HG02970 (cell line): ENCODE results near the gene RABGGTA.

Source experiments
- ATAC-seq: cut with Tn5 transposase; IDR thresholded peaks from one replicate; pipeline ENCODE4 v1.9.1; 2021; ENCODE audit warnings: mild to moderate bottlenecking, moderate library complexity, moderate number of reproducible peaks; ENCODE audit not compliant: unreplicated experiment, low FRiP score

The RABGGTA gene

DNA sequence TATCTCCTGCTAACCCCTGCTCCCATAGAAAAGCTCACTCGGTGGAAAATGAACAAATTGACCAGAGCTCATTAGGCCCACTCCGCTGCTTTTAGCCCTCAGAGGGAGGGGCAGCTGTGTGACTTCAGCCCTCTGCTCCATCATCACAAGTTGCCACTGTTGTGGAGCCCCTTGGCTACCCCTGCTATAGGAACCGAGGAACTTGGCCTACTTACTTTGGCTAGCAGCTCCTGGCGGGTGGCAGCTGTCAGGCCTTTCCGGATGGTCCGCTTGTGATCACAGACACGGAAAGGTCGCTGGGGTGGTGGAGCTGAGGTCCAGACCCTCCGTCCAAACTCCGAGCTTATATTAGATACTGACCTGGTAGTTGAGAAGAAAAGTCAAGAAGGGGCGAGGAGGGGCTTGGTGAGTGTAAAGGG is 35.8 kb upstream of the RABGGTA start:
- ATAC-seq = no peak

DNA sequence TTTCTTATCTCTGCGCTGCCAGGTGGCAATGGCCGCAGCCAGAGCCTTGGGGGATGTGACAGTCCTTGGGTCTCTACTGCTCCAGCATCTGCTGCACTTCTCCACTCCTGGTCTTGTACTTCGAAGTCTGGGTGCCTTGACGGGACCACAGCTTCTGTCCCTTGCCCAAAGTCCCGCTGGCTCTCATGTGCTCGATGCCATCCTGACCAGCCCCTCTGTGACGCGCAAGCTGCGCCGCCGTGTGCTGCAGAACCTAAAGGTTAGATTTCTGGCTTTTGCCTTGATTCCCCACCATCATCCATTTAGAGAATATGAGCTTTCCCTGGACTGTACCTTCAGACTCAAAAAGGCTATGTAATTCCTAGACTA is 32.6 kb upstream of the RABGGTA start:
- no peak for ATAC-seq

DNA sequence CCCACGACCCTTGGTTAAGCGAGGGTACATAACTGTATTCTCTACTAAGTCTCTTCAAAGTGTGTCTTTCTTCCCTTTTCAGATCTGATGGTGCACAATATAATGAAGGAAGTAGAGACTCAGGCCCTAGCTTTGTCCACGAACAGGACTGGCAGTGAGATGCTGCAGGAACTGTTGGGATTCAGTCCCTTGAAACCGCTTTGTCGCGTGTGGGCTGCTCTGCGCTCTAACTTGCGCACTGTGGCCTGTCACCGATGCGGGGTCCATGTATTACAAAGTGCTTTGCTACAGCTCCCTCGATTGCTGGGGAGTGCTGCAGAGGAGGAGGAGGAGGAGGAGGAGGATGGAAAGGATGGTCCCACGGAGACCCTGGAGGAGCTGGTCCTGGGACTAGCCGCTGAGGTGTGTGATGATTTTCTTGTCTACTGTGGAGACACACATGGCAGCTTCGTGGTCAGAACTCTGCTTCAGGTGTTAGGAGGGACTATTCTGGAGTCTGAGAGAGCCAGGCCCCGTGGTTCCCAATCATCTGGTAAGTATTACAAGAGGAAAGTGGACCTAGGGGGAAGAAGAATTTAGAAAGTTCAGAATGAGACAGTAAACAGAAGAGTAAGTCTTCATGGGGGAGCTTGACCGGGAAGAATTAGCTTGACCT is 29.1 kb upstream of the RABGGTA start:
- no peak for ATAC-seq

DNA sequence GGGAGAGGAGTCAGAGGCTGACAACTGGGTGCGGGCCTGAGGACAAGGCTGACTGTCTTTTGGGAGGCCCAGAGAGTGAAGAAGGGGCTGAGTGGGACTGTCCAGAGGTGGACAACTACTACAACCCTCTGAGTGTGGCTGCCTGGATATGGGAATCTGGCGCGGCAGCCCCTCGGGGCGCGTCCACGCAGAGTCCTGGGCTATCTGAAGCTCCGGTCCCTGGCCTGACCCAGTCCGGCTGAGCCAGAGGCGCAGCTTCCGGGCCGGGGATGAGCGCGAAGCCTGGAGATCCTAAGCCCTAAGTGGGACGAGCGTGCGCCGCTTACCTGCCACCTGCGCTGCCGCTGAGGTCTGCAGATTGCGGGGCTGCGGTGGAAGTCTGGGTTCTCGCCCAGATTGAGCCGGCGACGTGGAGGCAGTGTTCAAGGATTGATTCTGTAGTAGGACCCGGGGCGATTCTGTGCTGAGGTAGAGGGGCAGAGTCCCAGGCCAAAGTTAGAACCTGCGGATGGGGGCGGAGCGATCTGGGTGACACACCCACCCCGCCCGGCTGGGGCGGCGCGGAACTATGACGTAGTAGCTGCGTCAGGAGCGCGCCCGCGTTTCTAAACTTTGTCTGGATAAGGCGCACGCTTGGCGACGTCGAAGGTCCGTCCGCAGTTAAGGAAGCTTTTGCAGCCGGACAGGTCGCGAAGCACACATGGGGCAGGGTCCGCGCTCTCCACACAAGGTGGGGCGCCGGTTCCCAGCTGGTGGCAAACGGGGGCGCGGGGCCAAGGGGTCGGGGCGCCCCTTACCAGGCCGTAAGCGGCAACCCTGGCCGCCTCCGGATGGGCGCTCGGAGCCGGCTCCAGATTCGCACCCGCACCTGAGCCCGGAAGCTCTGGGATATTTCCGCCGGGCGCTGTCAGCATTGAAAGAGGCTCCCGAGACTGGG is 28.1 kb upstream of the RABGGTA start, which contains the start of the genes DHRS1 and NOP9:
Gene DHRS1, minus strand, starts transcription at position 526 of the 937 bp plus-strand sequence. CDS start 674 bp downstream, outside the sequence.
Gene NOP9, plus strand, starts transcription at position 596 of the 937 bp plus-strand sequence. Its CDS starts 105 bp downstream, at position 701.
- peak; percentile 78 for ATAC-seq

DNA sequence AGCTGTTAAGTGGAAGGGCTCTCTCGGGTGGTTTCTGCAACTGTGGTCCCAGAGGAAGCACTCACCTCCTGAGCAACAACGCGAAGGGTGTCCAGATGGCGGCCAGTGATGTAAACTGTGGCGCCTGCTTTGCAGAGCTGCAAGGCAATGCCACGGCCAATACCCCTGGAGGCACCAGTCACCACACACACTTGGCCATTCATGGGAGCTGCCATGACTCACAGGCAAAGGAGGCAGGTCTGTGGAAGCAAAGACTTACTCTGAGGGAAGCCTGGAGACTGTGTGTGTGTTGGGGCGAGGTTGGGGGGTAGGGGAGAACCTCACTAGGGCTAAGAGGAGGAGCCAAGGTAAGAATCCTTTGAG is 27.5 kb upstream of the RABGGTA start:
- no peak for ATAC-seq

DNA sequence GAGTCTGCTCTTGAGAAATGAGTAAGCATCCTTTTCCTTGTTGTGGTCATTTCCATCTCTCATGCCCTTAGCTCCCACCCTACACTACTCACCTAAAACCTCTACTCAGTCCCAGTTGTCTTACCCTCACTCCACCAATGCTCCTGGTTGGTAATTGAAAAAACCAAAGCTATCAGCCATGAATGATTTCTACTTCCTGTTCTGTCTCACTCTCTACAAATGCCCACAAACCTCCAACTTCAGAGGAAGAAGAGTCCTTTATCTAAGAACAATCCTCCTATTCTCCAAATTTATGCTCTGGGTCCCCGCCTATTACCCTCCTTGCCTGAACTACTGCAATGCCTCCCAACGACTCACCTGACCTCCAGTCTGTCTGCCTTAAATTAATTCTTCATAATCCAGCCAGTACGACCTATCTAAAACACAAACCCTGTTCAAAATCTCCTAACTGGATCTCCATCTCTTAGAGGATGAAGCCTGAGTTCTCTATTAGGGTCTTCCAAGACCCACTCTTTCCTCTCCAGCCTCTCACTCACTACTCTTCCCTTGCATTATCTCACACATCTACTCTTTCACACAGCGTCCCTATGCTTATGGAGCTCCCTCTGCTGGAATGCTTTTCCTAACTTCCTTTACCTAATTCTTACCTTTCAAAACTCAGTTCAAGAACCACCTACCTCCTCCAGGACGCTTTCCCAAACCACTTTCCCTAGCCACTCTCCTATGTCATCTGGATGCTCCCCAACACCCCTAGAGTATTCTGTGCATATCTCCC is 26.0 kb upstream of the RABGGTA start:
- ATAC-seq = no peak

DNA sequence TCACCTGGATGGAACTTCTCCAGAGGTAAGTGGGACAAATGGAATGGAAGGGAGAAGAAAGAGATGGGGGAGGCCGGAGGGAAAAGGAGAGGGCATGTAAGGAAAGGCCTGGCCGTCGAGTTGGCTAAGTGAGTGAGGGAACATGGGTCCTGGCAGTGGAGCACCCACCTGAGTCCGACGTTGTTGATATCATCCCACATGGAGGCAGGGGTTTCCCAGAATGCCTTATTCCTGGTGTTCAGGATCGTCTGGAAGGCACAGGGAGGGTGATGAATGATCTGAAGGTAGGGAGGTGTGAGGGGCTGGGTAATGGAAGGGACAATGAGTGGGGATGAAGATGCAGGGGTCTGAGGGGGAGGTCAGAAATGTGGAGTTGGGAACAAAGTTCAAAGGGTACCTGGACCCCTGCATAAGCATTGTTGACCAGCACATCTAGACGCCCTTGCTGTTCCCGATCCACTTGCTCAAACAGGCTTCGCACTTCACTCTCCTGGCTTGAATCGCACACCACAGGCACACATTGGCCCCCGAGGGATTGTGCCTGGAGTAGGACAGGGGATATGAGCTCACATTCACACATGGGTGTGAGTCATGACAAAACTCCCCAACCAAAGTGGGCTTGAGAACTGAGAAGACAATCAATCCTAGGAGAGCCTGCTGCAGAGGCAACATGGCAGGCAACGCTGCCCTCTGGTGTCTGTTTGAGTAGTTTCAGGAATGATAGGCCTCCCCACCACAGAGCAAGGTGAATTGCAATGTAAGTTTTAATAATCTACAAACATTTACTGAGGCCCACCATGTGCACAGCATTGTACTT is 25.2 kb upstream of the RABGGTA start:
- no peak for ATAC-seq

DNA sequence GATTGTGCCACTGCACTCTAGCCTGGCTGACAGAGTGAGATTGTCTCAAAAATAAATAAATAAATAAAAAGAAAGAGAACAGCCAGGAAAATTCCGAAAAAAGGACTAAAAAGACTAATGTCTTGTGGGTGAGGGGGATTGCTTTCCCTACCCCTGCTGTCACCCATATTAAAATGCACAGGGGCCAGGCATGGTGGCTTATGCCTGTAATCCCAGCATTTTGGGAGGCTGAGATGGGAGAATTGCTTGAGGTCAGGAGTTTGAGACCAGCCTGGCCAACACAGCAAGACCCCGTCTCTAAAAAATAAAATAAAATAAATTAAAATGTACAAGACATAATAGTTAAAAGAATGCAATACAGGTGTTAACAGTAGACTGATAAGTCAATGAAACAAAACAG is 22.1 kb upstream of the RABGGTA start:
- ATAC-seq = no peak

DNA sequence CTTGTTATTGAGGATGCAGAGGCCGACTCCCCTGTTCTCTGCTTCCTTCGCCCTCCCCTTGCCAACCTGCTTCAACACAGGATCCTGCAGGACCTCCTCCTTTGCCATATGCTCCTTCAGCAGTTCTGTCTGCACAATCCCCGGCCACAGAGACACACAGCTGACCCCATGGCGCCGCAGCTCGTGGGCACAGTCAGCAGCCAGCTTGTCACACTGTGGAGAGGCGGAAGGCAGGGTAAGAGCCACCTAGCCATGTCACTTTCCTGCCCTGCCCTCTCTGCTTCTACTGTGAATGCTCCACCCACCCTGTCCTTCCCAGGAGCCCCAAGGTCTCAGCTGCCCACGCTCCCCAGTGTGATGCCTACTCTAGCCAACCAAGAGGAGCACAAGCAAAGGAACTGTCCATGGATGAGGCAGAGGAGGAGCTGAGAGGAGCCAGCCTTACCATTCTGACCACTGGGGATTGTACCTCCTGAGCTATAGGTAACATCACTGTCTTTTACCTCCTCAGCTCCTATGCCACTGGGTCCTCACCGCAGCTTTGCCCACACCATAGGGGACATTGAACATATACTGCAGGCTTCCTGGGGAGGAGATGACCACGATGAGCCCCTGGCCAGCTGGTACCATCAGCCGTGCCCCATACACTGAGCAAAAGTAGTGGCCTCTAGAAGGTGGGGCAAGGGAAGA is 20.9 kb upstream of the RABGGTA start:
- ATAC-seq = no peak

DNA sequence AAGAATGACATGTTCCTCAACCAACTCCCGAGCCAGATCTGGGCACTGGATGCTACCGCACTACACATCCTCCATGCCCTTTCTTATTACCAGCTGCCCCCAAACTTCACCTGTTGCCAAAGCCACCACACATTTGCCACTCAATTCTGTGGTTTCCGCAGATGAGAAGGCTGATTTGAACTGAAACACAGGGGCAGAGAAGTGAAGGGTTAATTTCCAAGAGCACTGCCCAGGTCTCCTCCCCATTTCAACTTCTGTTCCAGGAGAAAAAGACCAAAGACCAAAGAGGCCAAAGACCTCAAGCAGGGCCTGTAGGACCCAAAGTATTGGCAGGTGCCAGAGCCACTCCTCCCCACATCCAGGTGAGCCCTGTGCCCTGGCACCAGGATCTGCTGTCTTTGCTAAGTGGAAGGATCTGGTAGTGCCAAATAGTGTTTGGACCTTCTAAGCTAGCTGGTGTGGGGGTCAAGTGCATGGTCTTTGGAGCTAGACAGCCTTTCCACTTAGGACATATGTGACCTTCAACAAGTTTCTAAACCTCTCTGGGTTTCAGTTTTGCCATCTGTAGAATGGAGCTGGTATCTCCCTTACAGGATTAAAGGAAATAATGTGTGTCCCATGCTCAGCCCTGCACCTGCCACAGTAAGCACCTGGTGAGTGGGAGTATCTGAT is 20.2 kb upstream of the RABGGTA start:
- ATAC-seq = no peak

DNA sequence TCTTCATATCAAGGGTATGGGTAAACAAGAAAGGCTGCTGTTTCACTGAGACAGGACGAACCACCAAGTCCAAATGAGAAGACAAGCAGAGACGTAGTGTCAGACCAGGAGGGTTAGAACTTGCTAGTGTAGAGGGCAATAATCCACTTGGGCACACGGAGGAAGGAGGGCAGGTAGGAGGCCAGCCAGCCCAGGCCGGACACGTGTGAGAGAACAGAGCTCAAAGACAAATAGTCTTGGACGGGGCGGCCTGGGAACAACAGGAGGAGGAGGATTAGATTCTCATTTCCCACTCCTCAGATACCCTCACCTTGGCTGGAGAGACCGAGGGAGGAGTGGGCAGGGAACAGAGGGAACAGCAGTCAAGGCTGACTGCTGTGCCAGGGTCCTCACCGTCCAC is 19.3 kb upstream of the RABGGTA start:
- no peak for ATAC-seq

DNA sequence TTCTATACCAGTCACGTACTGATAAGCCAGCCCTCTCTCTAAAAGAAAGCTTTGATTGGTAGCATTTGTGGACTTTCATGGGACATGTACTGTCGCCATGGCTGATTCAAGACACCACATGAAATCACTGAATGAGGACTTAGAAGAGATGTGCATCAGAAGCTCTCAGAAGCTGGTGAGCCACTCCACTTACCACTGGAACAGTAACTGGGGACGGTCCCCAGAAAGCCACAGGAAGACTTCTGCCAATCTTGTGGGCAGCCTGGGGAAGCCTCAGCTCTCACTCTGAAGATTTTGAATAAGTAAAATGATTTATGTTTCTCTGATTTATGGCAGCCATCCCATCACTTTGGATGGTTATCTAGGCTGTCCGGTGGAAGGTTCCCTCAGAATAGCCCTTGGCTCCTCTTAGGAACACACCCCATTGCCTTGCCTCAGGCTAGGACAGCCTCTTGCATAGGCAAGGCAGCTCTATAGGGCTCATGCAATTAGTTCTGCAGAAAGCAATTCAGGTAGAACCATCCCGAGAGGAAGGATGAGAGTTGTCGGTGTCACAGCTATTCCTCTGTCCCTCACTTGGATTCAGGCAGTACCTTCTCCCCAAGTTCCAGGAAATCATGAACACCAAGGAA is 18.4 kb upstream of the RABGGTA start:
- ATAC-seq = no peak

DNA sequence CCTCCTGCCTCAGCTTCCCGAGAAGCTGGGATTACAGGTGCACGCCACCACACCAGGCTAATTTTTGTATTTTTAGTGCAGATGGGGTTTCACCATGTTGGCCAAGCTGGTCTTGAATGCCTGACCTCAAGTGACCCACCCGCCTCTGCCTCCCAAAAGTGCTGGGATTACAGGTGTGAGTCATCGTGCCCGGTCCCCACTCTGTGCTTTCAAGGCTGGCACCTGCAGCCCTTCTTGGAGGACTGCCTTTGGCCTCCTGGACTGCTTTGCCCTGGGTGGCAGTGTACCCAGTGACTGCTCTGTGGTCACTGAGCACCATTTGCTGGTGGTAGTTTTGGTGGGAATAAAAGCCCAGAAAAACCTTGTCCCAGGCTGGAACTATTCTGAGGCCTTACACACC is 15.6 kb upstream of the RABGGTA start:
- no peak for ATAC-seq

DNA sequence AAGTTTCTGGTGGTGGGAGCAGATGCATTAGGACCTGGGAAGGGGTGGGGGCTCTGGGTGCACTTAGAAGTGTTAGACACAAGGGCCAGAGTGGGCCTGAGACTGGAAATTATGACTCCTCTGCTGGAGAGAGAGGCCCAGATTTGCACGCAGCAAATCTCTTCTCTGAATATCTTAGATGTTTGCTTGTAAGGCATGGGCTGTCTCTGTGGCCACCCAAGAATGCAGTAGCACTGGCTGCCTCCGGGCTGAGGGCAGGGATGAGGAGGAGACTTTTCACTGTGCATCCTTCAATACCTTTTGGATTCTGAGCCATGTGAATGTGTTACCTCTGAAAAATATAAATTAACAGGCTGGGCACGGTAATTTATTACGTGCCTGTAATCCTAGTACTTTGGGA is 14.0 kb upstream of the RABGGTA start:
- no peak for ATAC-seq

DNA sequence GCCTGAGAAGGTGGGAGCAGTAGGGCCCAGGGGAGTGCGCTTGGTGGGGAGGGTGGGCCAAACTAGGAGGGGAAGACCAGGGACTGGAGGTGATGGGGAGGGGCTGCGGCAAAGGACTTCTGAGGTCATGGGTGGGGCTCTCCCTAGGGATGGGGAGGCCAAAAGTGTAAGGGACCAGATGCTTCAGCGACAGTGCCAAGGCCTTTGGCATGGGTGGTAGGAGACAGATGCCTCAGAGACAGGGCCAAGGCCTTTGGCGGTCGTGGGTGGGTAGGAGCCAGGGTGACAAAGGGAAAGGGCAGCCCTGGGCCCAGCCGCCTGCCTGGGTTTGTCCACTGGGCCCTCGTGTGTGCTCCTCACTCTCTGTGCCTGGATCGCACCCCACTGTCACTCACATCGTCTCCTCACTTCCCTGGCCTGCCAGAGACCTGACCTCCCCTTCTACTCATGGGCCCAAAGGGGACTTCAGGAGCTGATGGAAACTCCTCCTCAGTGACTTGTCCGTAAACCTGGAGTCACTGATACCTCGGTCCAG is 13.2 kb upstream of the RABGGTA start:
- ATAC-seq = no peak

DNA sequence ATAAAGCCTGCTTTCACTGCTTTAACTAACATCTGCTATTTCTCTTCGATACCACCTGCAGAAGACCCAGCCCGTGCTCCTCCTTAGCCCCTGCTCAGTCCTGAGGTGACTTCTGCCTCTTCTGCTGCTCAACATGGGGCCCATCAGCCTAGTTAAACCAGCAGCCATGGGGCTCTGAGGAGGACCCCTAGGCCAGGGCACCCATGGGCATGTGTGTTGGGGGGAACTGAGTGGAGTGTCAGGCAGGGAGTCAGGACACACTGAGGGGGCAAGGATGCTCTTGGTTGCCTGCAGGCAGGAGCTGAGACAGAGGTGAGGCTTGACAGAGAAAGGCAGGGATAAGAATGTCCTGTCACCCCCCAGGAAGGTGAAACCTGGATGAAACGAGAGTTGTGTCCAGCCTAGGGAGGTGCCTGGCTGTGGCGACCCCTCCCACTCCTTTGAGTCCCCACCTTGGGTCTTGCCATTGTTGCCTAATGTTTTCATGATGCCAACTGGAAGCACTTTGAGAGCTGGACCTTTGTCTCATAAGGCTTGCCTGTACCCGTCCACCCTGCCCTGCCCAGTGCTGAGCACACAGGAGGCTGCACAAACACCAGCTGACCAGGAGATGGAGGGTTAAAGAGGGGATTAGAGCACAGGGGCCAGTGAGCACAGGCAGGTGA is 12.5 kb upstream of the RABGGTA start:
- ATAC-seq = no peak

DNA sequence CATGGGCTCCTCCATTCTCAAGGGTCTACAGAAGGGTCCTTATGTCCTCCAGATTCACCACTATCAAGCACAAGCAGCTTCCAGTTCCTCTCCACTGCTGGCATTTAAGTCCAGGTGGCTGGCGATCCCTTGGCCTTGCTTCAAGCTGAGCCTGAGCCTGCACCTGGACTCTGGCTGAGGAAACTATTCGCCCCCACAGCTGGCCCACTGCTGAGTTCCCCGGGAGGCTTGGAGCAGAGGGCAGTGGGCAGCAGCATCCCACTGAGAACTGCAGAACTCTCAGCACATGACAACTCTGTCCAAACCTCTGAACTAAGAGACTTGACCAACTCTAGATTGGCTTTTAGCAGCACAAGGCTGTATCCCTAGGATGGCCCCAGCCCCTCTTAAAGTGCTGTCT is 11.3 kb upstream of the RABGGTA start:
- no peak for ATAC-seq

DNA sequence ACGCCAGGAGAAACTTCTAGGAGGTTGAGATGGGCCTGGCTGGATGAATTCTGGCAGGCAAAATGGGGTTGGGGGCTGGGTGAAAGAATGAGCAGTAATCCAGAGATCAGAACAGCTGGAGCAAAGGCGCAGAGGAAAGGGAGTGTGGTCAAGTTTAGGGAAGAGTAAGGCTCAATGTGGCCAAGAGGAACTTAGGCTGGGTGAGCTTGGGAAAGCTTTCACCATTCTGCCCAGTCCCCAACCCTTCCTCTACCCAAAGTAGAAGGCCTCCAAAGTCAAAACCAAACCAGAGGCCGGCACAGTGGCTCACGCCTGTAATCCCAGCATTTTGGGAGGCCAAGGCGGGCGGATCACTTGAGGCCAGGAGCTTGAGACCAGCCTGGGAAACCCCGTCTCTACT is 10.2 kb upstream of the RABGGTA start:
- ATAC-seq = no peak
